Progenitor cell of endocrine pancreas (in vitro differentiated cells): ENCODE results near the gene EXOSC2. TPM values are rescaled to one million over a fixed set of nuclear protein-coding genes. Genes with fewer than 3 reads are reported as not detected.

Experiments
- DNase-seq: peaks from one replicate; pipeline ENCODE4 v3.0.0; 2021; ENCODE audit warnings: low spot score; ENCODE audit not compliant: unreplicated experiment
- H3K27ac Mint-ChIP-seq: 2 replicates; pipeline ENCODE4 v1.8.0; 2021; ENCODE audit warnings: mild to moderate bottlenecking, moderate library complexity, mixed read lengths
- H3K27me3 Mint-ChIP-seq: 2 replicates; pipeline ENCODE4 v1.8.0; 2021; ENCODE audit warnings: mixed read lengths
- H3K36me3 Mint-ChIP-seq: 2 replicates; pipeline ENCODE4 v1.8.0; 2022; ENCODE audit warnings: mixed read lengths; ENCODE audit not compliant: insufficient read depth
- H3K4me1 Mint-ChIP-seq: 2 replicates; pipeline ENCODE4 v1.8.0; 2021; ENCODE audit warnings: low read depth, mixed read lengths
- H3K4me3 Mint-ChIP-seq: 2 replicates; pipeline ENCODE4 v1.8.0; 2021; ENCODE audit warnings: low read depth, mild to moderate bottlenecking, moderate library complexity, mixed read lengths
- H3K9me3 Mint-ChIP-seq: 2 replicates; pipeline ENCODE4 v1.8.0; 2021; ENCODE audit warnings: low read depth, mixed read lengths
- CTCF ChIP-seq: fragments of 200-600 bp; sonication (generic); IDR thresholded peaks from one replicate; pipeline ENCODE4 v1.5.0; 2021; ENCODE audit warnings: antibody characterized with exemption, mild to moderate bottlenecking; ENCODE audit not compliant: unreplicated experiment
- total RNA-seq: library from RNA; stranded (reverse); gene quantifications from 2 replicates; pipeline ENCODE4 v1.2.1, GENCODE V29; 2021

EXOSC2 gene
- total RNA-seq, 1 donor from 2014 or later = 45.9 TPM

DNA sequence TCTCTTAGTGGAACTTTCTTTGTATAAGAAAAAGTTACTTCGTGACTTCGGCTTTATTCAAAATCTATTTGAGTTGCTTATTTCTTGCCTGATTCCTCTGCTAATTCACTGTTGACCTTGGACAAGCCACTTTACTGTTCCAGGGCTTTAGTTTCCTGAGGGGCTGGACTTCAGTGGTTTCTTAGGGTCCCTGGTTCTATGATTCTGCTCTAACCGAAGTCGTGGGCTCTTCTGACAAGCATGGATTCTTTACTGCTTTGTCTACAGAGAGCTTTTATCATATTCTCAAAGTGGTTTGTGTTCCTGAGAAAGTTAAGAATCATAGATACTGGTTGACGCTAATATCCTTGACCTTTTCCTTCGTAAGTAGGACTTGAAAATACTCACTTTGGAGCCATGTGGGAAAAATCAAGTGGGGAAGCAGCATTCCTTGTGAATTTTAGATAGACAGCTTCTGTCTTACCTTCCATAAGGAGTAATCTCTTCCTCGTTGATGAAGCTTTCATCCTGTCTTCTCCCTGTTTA lies 21.1 kb downstream of the EXOSC2 start:
- Mint-ChIP-seq H3K9me3 (no peaks in the 10 kb centered on the region), H3K36me3 (no peaks in the 10 kb centered on the region), H3K4me3 (peak overlapping the region; percentile 89), H3K4me1 (peaks cover 32% of the 10 kb centered on the region), H3K27me3 (no peaks in the 10 kb centered on the region), H3K27ac (peak overlapping the region; percentile 15)
- TF ChIP-seq CTCF = no peak
- DNase-seq = no peak

DNA sequence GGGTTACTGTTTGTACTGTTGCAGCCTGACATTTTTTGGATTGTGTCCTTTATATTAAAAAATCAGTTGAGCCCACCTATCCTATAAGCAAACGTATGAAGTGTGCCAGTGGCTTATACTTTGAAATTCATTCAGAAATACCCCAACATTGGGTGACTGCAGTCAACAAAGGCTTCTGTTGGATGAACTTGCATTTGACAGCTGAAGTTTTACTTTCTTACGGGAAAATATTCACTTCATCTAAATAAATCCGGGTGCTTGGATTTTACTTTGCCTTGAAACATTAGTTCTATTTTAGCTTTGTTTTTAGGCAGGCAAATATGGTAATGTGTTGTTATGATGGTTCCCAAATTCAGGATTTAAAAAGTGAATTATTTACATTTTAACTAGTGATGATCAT lies 21.7 kb downstream of the EXOSC2 start:
- no peak for DNase-seq
- H3K27me3 Mint-ChIP-seq = no peaks in the 10 kb centered on the region
- TF ChIP-seq CTCF = no peak
- no peaks in the 10 kb centered on the region for H3K36me3 Mint-ChIP-seq
- H3K4me1 Mint-ChIP-seq = peaks cover 32% of the 10 kb centered on the region
- no peaks in the 10 kb centered on the region for H3K9me3 Mint-ChIP-seq
- H3K27ac Mint-ChIP-seq = no peak overlapping the region
- peak overlapping the region; percentile 89 for H3K4me3 Mint-ChIP-seq

DNA sequence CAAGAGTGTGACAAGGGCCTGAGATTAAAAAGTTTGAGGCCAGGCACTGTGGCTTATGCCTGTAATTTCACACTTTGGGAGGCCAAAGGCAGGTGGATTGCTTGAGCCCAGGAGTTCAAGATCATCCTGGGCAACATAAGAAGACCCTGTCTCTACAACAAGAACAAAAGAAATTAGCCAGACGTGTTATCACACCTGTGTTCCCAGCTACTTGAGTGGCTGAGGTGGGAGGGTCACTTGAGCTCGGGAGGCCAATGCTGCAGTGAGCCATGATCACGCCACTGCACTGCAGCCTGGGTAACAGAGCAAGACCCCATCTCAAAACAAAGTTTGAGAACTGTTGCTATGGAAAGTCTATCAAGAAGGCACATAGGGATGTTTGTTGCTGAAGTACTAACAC lies 25.0 kb downstream of the EXOSC2 start:
- Mint-ChIP-seq H3K27ac (peak overlapping the region; percentile 71), H3K9me3 (no peaks in the 10 kb centered on the region), H3K36me3 (peaks cover 2% of the 10 kb centered on the region), H3K4me3 (no peak overlapping the region), H3K27me3 (no peaks in the 10 kb centered on the region), H3K4me1 (peaks cover 30% of the 10 kb centered on the region)
- DNase-seq = no peak
- TF ChIP-seq CTCF = no peak

DNA sequence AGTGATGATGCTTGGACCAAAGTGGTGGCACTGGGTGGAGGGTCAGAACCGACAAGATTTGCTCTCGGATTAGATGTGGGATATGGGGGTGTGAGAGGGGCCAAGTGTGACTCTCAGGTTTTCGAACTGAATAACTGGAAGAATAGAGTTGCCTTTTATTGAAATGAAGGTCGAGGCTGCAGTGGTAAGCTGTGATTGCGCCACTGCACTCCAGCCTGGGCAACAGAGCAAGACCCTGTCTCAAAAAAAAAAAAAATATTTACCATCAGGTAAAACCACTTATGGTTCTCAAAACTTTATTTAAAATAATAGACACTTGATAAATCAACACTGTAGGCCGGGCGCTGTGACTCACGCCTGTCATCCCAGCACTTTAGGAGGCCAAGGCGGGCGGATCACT lies 27.2 kb downstream of the EXOSC2 start:
- peak overlapping the region; percentile 32 for H3K27ac Mint-ChIP-seq
- no peak for TF ChIP-seq CTCF

GRCh38 chr9:130728721-130729120 lies 35.1 kb downstream of the EXOSC2 start:
- H3K27me3 Mint-ChIP-seq = no peaks in the 10 kb centered on the region
- no peak for TF ChIP-seq CTCF
- no peak overlapping the region for H3K27ac Mint-ChIP-seq
- peaks cover 18% of the 10 kb centered on the region for H3K4me1 Mint-ChIP-seq
- peaks cover 4% of the 10 kb centered on the region for H3K36me3 Mint-ChIP-seq
- H3K9me3 Mint-ChIP-seq = no peaks in the 10 kb centered on the region
- DNase-seq = no peak
- H3K4me3 Mint-ChIP-seq = no peak overlapping the region

More for the DNA sequence above, 27.2 kb downstream of the EXOSC2 start:
- no peak for DNase-seq
- Mint-ChIP-seq H3K9me3 (no peaks in the 10 kb centered on the region), H3K36me3 (peaks cover 2% of the 10 kb centered on the region), H3K4me3 (no peak overlapping the region), H3K4me1 (peaks cover 9% of the 10 kb centered on the region), H3K27me3 (no peaks in the 10 kb centered on the region)
